WTC11 (cell line): ENCODE measurements around the gene PPP1R3D. TPM values are rescaled to one million over a fixed set of nuclear protein-coding genes. Genes with fewer than 3 reads are reported as not detected.

ENCODE experiments used
- ATAC-seq: fragments of 200-7000 bp; cut with Tn5 transposase; 2 replicates; pipeline ENCODE4 v1.10.0; 2021; ENCODE audit warnings: mild to moderate bottlenecking, moderate library complexity
- CTCF ChIA-PET: fragments of 300-600 bp; sonication (Branson Sonifier 250); formaldehyde crosslinking; loops from one replicate; lab custom pipeline; 2021; ENCODE audit warnings: antibody characterized with exemption; lab: Charles Lee
- POLR2A ChIA-PET: fragments of 350-600 bp; sonication (Branson Sonifier 250); formaldehyde crosslinking; loops from one replicate; lab custom pipeline; 2021; ENCODE audit warnings: antibody characterized with exemption; lab: Charles Lee
- DNase-seq: peaks from one replicate; pipeline ENCODE4 v3.0.0; 2021; ENCODE audit warnings: low spot score
- H3K27ac Mint-ChIP-seq: 2 replicates; pipeline ENCODE4 v1.8.0; 2021; ENCODE audit warnings: mixed read lengths
- H3K27me3 Mint-ChIP-seq: 2 replicates; pipeline ENCODE4 v1.8.0; 2021; ENCODE audit warnings: low read depth, mild to moderate bottlenecking, moderate library complexity, mixed read lengths
- H3K36me3 Mint-ChIP-seq: 2 replicates; pipeline ENCODE4 v1.8.0; 2021; ENCODE audit warnings: mixed read lengths
- H3K4me1 Mint-ChIP-seq: 2 replicates; pipeline ENCODE4 v1.8.0; 2022; ENCODE audit warnings: mixed read lengths
- H3K4me3 Mint-ChIP-seq: 2 replicates; pipeline ENCODE4 v1.8.0; 2021; ENCODE audit warnings: mild to moderate bottlenecking, moderate library complexity, mixed read lengths
- H3K9me3 Mint-ChIP-seq: 2 replicates; pipeline ENCODE4 v1.8.0; 2021; ENCODE audit warnings: mixed read lengths
- ATF1 ChIP-seq: sonication (generic); formaldehyde crosslinking; IDR thresholded peaks from 2 replicates; pipeline ENCODE4 v1.8.1; 2023; ENCODE audit warnings: mild to moderate bottlenecking, moderate library complexity, missing genetic modification reagents
- E2F5 ChIP-seq: sonication (generic); formaldehyde crosslinking; IDR thresholded peaks from 2 replicates; pipeline ENCODE4 v1.8.1; 2022; ENCODE audit warnings: mild to moderate bottlenecking, moderate library complexity, missing genetic modification reagents
- ERG ChIP-seq: fragments of 250-450 bp; sonication (Bioruptor Pico); IDR thresholded peaks from 2 replicates; pipeline ENCODE4 v1.8.0; 2021; ENCODE audit warnings: mild to moderate bottlenecking
- HMGA2 ChIP-seq: fragments of 250-450 bp; sonication (Bioruptor Pico); IDR thresholded peaks from 2 replicates; pipeline ENCODE4 v1.4.0; 2021; ENCODE audit warnings: mild to moderate bottlenecking, moderate library complexity
- MAX ChIP-seq: sonication (generic); formaldehyde crosslinking; IDR thresholded peaks from 2 replicates; pipeline ENCODE4 v1.8.0; 2022; ENCODE audit warnings: mild to moderate bottlenecking, missing genetic modification reagents
- MLX ChIP-seq: sonication (generic); formaldehyde crosslinking; IDR thresholded peaks from 2 replicates; pipeline ENCODE4 v1.8.1; 2023; ENCODE audit warnings: mild to moderate bottlenecking, missing genetic modification reagents, moderate library complexity
- NFATC4 ChIP-seq: fragments of 250-450 bp; sonication (Bioruptor Pico); IDR thresholded peaks from 2 replicates; pipeline ENCODE4 v1.9.0; 2021; ENCODE audit warnings: mild to moderate bottlenecking
- NR2C2 ChIP-seq: sonication (generic); formaldehyde crosslinking; IDR thresholded peaks from 2 replicates; pipeline ENCODE4 v1.8.0; 2022; ENCODE audit warnings: mild to moderate bottlenecking, missing genetic modification reagents
- NR3C1 ChIP-seq: sonication (generic); formaldehyde crosslinking; conservative IDR thresholded peaks from 2 replicates; pipeline ENCODE4 v1.8.1; 2023; ENCODE audit warnings: low read depth, mild to moderate bottlenecking, missing genetic modification reagents
- PRRX2 ChIP-seq: fragments of 250-450 bp; sonication (Bioruptor Pico); IDR thresholded peaks from 2 replicates; pipeline ENCODE4 v1.8.0; 2021; ENCODE audit warnings: mild to moderate bottlenecking
- SP1 ChIP-seq: sonication (generic); formaldehyde crosslinking; conservative IDR thresholded peaks from 2 replicates; pipeline ENCODE4 v1.8.1; 2022; ENCODE audit warnings: missing genetic modification reagents
- STAT6 ChIP-seq: sonication (generic); formaldehyde crosslinking; conservative IDR thresholded peaks from 2 replicates; pipeline ENCODE4 v1.8.1; 2023; ENCODE audit warnings: mild to moderate bottlenecking, low read depth, missing genetic modification reagents, moderate library complexity
- TEAD1 ChIP-seq: sonication (generic); formaldehyde crosslinking; IDR thresholded peaks from 2 replicates; pipeline ENCODE4 v1.8.0; 2022; ENCODE audit warnings: mild to moderate bottlenecking, missing genetic modification reagents
- TEAD4 ChIP-seq: sonication (generic); formaldehyde crosslinking; IDR thresholded peaks from 2 replicates; pipeline ENCODE4 v1.8.0; 2022; ENCODE audit warnings: mild to moderate bottlenecking, missing genetic modification reagents
- ZMAT4 ChIP-seq: fragments of 250-450 bp; sonication (Bioruptor Pico); IDR thresholded peaks from 2 replicates; pipeline ENCODE4 v1.9.0; 2021; ENCODE audit warnings: mild to moderate bottlenecking
- ZNF232 ChIP-seq: sonication (generic); formaldehyde crosslinking; IDR thresholded peaks from 2 replicates; pipeline ENCODE4 v1.8.0; 2022; ENCODE audit warnings: mild to moderate bottlenecking, missing genetic modification reagents
- ZNF281 ChIP-seq: sonication (generic); formaldehyde crosslinking; IDR thresholded peaks from 2 replicates; pipeline ENCODE4 v1.8.0; 2023; ENCODE audit warnings: mild to moderate bottlenecking, missing genetic modification reagents
- ZNF512 ChIP-seq: sonication (generic); formaldehyde crosslinking; IDR thresholded peaks from 2 replicates; pipeline ENCODE4 v1.8.1; 2022; ENCODE audit warnings: missing genetic modification reagents, borderline replicate concordance
- total RNA-seq: library from RNA; stranded (reverse); gene quantifications from 3 replicates; pipeline ENCODE4 v1.2.3, GENCODE V29; 2021

The PPP1R3D gene
- total RNA-seq, 1 experiment from 2014 or later, result 2.4 TPM

- no peak for TF ChIP-seq STAT6 (CRISPR knock-in tag)
- TF ChIP-seq ATF1 (CRISPR knock-in tag), result no peak
- no peak for TF ChIP-seq SP1
- TF ChIP-seq ZNF232, result no peak
- TF ChIP-seq ZNF512 (CRISPR knock-in tag), result no peak
- no peak for TF ChIP-seq ERG (CRISPR knock-in tag)
- TF ChIP-seq PRRX2 (CRISPR knock-in tag), result no peak
- no peak for TF ChIP-seq TEAD4
- TF ChIP-seq NFATC4 (CRISPR knock-in tag), result no peak
These were observed 32.1 kb upstream of the PPP1R3D start (continued) for GRCh38 chr20:59972037-59972801.

- H3K4me3 Mint-ChIP-seq, result no peak overlapping the region
- H3K9me3 Mint-ChIP-seq, result peaks cover 4% of the 10 kb centered on the region; the same call in 1 of the 2 replicates
- H3K36me3 Mint-ChIP-seq, result no peaks in the 10 kb centered on the region
- CTCF ChIA-PET, result no interaction called here
- no peaks in the 10 kb centered on the region for H3K4me1 Mint-ChIP-seq
- peaks cover 22% of the 10 kb centered on the region for H3K27me3 Mint-ChIP-seq
- DNase-seq (no peak), ATAC-seq (no peak)
- POLR2A ChIA-PET, result no interaction called here
- no peak overlapping the region for H3K27ac Mint-ChIP-seq
- no peak for TF ChIP-seq ZMAT4 (CRISPR knock-in tag)
- TF ChIP-seq MAX (CRISPR knock-in tag), result no peak
- no peak for TF ChIP-seq E2F5 (CRISPR knock-in tag)
- TF ChIP-seq ZNF512 (CRISPR knock-in tag), result no peak
- TF ChIP-seq NR3C1, result no peak
- TF ChIP-seq ZNF232, result no peak
- no peak for TF ChIP-seq TEAD1 (CRISPR knock-in tag)
- no peak for TF ChIP-seq NR2C2 (CRISPR knock-in tag)
- no peak for TF ChIP-seq ZNF281 (CRISPR knock-in tag)
- TF ChIP-seq HMGA2 (CRISPR knock-in tag), result no peak
- no peak for TF ChIP-seq MLX (CRISPR knock-in tag)
These were observed 31.3 kb upstream of the PPP1R3D start for GRCh38 chr20:59971428-59971827.
